GM18502 (cell line): ENCODE data around the gene ADARB2.
"Not testable (repeated sequence)": the region's sequence is repeated elsewhere in the genome, so short reads cannot be mapped to it uniquely, and the experiment has no call there.

Experiments used
- ATAC-seq: cut with Tn5 transposase; IDR thresholded peaks from one replicate; pipeline ENCODE4 v1.9.1; 2021; ENCODE audit warnings: mild to moderate bottlenecking; ENCODE audit not compliant: unreplicated experiment, poor library complexity

The ADARB2 gene

DNA sequence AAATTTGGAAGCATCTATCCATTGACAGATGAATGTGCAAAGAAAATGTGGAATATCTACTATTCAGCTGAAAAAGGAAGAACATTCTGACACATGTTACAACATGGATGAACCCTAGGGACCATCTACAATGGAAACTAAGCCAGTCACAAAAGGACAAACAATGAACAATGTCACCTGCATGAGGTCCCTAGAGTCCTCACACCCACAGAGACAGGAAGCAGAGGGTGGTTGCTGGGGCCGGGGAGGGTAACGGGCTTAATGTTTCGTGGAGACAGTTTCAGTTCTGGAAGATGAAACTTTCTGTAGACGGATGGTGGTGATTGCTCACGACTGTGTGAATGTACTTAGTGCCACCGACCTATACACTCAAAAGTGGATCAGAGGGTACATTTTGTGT lies 282.9 kb downstream of the ADARB2 start:
- peak; percentile 97 for ATAC-seq

- no peak for ATAC-seq
Observed at GRCh38 chr10:1452777-1453176, 284.5 kb downstream of the ADARB2 start.

DNA sequence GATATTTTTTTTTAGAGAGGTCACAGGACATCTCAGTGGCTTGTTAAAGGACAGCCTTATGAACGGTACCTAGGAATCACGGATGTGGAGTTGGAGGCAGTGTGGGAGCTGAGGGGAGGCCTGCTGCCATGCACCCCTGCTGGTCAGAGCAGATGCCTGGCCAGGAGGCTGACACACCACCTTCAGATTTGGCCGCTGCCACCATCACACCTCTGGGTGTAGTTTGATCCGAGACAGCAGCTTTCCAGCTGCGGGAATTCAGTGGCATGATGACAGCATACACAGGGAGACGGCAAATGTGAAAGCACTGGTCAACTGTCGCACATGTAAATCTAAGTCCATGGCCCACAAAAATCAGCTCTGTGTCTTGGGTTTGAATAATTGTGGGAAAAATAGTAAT lies 285.4 kb downstream of the ADARB2 start:
- ATAC-seq, result no peak

DNA sequence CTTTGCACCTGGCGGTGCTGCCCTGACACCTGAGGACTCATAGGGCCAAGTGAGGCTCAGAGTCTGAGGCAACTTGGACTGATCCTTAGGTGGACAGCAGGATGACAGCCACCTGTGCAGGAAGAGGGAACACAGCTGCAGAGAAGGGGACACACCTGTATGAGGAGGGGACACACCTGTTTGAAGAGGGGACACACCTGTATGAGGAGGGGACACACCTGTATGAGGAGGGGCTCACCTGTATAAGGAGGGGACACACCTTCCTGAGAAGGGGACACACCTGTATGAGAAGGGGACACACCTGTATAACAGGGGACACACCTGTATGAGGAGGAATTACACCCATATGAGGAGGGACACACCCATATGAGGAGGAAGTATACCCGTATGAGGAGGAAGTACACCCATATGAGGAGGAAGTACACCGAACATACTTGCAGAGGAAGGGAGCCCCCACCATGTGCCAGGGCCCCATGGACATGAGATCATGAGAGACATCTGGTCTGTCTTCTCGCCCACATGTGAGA lies 285.9 kb downstream of the ADARB2 start:
- no peak for ATAC-seq

GRCh38 chr10:1449572-1450205 lies 287.6 kb downstream of the ADARB2 start:
- no peak for ATAC-seq

DNA sequence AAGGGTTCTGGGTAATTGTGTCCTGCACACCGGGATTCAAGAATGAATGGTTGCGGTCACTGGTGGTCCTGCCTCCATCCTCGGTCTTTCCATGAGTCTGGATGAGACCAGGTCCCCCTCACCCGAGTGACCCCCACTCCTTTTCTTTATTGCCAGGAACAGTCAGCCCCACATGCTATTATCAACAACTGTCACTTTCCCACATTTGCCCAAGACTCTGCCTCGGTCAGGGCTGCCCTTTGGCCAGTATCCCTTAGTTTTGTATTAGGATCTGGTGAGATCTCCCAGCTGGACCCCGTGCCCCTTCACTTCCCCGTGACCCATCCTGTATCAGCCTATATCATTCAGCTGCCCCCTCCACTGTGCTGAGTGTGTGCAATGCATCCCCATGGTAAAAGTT lies 288.3 kb downstream of the ADARB2 start:
- no peak for ATAC-seq

DNA sequence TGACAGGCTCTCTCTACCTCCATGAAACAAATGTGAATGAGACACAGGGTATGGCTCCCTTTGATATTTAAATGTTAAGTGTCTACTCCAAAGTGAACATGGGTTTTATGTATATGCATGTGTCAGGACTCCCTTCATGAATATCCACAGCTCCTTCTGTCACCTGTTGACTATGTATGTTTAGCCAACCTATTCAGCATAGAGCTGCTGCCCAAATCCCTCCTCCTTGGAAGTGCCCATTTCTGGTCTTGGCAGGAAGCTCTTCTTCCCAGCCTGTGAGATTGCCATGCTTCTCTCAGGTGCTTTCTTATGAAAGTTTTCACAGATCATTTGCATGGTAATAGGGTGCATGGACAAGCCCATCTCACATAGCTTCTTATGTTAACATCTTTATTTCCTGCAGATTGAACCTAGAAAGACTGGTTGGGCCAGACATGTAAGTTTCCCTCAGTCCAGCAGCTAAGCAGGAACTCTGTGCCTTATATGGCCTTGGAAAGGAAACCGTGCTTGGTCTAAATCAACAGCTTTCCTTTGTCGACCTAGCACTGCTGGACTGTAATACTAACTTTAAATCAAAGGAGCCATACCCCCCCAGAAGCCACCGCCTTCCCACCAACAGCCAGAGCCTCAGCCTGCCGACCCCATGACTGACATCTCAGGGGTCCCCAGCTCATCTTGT lies 288.9 kb downstream of the ADARB2 start:
- no peak for ATAC-seq

DNA sequence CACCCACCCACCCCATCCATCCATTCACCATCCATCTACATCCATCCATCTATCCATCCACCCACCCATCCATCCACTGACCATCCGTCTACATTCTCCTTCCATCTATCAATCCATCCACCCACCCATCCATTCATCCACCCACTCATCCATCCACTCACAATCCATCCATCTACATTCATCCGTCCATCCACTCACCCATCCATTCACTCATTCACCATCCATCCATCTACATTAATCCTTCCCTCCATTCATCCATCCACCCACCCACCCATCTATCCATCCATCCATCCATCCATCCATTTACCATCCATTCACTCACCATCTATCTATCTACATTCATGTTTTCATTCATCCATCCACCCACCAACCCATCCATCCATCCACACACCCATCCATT lies 292.5 kb downstream of the ADARB2 start:
- no peak for ATAC-seq

DNA sequence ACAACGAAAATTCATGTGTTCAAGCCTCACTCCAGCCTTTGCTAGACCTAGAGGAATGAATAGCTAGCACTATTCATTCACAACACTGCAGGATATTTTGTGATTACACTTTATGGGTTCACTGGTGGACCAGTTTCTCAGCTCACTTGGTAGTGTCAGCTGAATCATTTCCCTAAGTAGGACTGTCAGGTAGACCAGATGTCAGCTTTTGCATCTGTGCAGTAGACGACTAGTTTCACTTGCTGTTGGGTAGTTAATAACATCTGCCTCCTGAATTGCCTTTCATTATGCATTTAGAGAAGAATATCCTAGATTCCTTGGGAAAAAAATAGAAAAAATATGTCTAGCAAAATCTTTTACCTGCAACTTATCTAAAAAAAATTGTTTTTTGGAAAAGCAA lies 296.4 kb downstream of the ADARB2 start:
- ATAC-seq, result no peak

GRCh38 chr10:1434912-1435692 lies 302.2 kb downstream of the ADARB2 start:
- no peak for ATAC-seq

GRCh38 chr10:1434202-1434601 lies 303.1 kb downstream of the ADARB2 start:
- no peak for ATAC-seq

DNA sequence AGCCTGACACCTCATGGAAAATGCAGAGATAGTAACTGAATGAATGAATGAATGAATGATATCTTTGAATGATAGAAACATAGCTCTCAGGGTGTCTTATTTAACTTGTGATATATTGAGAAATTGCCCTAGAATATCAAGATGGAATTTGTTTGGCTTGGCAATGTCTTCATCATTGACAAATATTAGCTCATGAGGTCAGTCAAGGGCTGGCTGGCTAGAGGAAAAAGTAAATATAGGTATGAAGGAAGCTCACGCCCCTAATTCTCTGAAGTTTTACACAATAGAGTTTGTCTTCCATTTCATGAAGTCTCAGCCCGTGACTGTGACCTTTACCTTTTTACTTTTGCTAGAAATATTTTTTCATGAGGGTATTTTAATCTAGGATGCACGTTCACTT lies 305.2 kb downstream of the ADARB2 start:
- ATAC-seq, result no peak

- ATAC-seq, result no peak
Observed at GRCh38 chr10:1431229-1431628, 306.1 kb downstream of the ADARB2 start.

DNA sequence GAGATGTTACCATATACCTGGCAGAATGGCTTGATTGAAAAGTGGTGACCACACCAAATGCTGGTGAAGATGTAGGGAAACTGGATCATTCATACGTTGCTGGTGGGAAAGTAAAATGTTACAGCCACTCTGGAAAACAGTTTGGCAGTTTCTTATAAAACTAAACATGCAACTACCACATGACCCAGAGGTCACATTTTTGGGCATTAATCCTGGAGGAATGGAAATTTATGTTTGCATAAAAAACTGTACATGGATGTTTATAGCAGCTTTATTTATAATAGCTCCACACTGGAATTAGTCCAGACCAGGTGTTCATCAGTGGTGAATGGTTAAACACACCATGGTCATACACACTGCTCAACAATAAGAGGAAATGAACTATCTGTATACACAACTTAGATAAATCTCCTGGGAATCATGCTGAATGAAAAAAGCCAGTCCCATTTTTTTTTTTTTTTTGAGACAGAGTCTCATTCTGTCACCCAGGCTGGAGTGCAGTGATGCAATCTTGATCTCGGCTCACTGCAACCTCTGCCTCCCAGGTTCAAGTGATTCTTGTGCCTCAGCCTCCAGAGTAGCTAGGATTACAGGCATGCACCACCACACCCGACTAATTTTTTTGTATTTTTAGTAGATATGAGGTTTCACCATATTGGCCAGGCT lies 309.7 kb downstream of the ADARB2 start:
- ATAC-seq, result not testable (repeated sequence)

DNA sequence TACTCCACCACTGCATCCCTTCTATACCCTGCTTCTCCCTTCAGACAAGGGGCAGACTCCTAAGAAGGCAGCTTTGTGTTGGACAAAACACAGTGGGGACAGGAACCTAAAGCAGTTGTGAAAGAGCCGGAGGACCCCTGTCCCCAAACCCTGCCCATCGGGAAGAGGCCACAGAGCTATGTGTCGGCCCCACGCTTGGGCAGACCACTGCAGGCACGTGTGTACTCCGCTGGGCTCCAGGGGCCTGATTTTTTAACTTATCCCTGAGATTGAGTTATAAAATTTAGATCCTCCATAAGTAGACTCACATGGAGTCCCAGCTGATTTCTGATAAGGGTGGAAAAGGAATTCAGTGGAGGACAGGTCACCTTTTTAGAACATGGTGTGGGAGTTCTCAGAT lies 310.5 kb downstream of the ADARB2 start:
- ATAC-seq, result no peak

GRCh38 chr10:1425879-1426278 lies 311.4 kb downstream of the ADARB2 start:
- peak; percentile 58 for ATAC-seq

- no peak for ATAC-seq
Observed at GRCh38 chr10:1424648-1425047, 312.7 kb downstream of the ADARB2 start.

- no peak for ATAC-seq
Observed at GRCh38 chr10:1423676-1424253, 313.6 kb downstream of the ADARB2 start.

DNA sequence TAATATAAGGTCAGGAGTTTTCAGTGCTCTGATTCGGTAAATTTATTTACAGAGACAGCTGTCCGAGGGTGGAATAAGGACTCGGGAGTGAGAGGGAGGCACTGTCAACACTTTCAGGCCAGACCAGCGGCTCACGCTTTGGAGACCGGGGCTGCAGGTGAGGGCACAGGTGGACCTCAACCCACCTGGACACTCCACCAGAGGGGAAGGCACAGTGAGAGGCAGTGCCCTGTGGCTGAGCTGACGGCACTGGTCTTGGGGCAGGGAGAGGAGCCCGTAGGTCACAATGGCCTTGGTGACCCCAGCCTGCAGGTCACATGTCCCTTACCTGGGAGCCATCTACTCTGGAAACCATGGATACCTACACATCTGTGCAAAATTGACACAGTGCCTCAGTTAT lies 315.1 kb downstream of the ADARB2 start:
- ATAC-seq, result no peak

- peak; percentile 98 for ATAC-seq
Observed at GRCh38 chr10:1420661-1421362, 316.5 kb downstream of the ADARB2 start.
